ENCODE data around the gene DCXR. TPM values are rescaled to one million over a fixed set of nuclear protein-coding genes. Genes with fewer than 3 reads are reported as not detected.
A peak's percentile ranks its signal among the peaks of the same experiment; 100 is the strongest.

Gene DCXR
- total and polyA plus RNA-seq, 2 donors (not counting 3 experiments of a cell fraction or from before 2014, with no cell fraction given), result 93.0 to 178 TPM

DNA sequence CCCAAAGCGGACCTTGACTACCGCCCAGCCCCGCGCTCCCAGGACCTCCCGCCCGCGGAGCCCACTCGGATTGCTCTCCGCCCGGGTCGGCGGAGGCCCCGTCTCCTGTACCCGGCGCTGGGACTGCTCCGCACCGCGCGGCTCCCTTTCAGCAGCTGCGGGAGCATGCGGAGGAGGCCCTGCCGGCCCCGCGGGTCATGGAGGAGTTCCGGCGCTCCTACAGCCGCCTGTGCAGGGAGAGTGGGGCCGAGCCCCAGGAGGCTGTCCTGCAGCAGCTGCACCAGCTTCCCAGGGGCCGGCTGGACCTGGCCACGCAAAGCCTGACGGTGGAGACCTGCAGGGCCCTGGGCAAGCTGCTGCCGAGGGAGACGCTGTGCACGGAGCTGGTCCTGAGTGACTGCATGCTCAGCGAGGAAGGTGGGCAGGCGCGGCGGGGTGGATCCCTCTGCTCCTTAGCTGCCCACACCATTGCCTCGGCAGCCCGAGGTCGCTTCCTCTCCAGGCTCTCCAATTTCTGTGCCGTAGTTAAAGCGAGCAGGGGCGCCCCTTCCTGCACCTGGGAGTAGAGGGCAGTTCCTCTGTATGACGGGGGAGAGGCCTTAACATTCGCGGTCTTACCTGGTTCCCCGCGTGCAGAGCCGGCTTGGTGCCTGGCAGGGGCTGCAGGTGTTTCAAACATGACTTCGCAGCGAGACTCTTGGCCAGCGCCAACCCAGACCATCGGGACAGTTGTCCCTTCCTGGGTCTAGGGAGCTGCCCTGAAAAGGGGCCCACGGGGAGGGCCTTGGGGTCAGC lies 13.9 kb downstream of the DCXR start:
- Histone ChIP-seq H3K4me2 (ENCODE audit: insufficient read depth, low read length) (peak overlapping the region; percentile 52), H3K4me1 (ENCODE audit: control insufficient read depth, extremely low read depth, insufficient read depth, low read length) (peaks cover 12% of the 10 kb centered on the region), H3K9ac (replicated peaks; ENCODE audit: extremely low read depth, insufficient read depth, low read length) (peak overlapping the region; percentile 36), H3K36me3 (ENCODE audit: control insufficient read depth in 2 of 2, extremely low read depth in 1 of 2, insufficient read depth in 2 of 2, low read length in 2 of 2) (no peaks in the 10 kb centered on the region), H3K4me3 (replicated peaks in 1 of 3; ENCODE audit: insufficient read depth in 1 of 3, low read depth in 1 of 3, low read length in 3 of 3) (peak overlapping the region; percentile 41 to 68 (median 43)), H3K27ac (ENCODE audit: insufficient read depth, low read depth, low read length) (no peak overlapping the region), H3K9me3 (replicated peaks; ENCODE audit: control insufficient read depth, insufficient read depth, low read length) (no peaks in the 10 kb centered on the region), H3K27me3 (ENCODE audit: control insufficient read depth in 2 of 2, insufficient read depth in 2 of 2, low read length in 2 of 2) (no peaks in the 10 kb centered on the region), H2AFZ (ENCODE audit: low read depth, low read length) (peak overlapping the region; percentile 58), H3K79me2 (ENCODE audit: control insufficient read depth, insufficient read depth, low read length) (peaks cover 5% of the 10 kb centered on the region), H4K20me1 (replicated peaks; ENCODE audit: control insufficient read depth, extremely low read depth, insufficient read depth, low read length) (no peaks in the 10 kb centered on the region), H3K9me1 (replicated peaks; ENCODE audit: control insufficient read depth, extremely low read depth, insufficient read depth, low read length) (no peaks in the 10 kb centered on the region)
- FAIRE-seq (no peak), DNase-seq (ENCODE audit: low read depth, low spot score) (no peak)
- TF ChIP-seq JUN (IDR thresholded peaks at IDR 0.05; ENCODE audit: borderline replicate concordance, insufficient read depth, insufficient read length, low read depth), result no peak
- TF ChIP-seq MYC (IDR thresholded peaks at IDR 0.05; ENCODE audit: low read depth, low read length), result no peak
- TF ChIP-seq EZH2 (IDR thresholded peaks at IDR 0.05; ENCODE audit: borderline replicate concordance, low read depth, low read length, severe bottlenecking), result no peak
- no peak for TF ChIP-seq POLR2AphosphoS5 (IDR thresholded peaks at IDR 0.05; ENCODE audit: insufficient read depth, low read depth, low read length)
- TF ChIP-seq POLR2A (IDR thresholded peaks at IDR 0.05; ENCODE audit: low read depth, low read length), result no peak
- no peak for TF ChIP-seq FOS (IDR thresholded peaks at IDR 0.05; ENCODE audit: borderline replicate concordance, insufficient read depth, low read length)
- TF ChIP-seq, protein P1, sequence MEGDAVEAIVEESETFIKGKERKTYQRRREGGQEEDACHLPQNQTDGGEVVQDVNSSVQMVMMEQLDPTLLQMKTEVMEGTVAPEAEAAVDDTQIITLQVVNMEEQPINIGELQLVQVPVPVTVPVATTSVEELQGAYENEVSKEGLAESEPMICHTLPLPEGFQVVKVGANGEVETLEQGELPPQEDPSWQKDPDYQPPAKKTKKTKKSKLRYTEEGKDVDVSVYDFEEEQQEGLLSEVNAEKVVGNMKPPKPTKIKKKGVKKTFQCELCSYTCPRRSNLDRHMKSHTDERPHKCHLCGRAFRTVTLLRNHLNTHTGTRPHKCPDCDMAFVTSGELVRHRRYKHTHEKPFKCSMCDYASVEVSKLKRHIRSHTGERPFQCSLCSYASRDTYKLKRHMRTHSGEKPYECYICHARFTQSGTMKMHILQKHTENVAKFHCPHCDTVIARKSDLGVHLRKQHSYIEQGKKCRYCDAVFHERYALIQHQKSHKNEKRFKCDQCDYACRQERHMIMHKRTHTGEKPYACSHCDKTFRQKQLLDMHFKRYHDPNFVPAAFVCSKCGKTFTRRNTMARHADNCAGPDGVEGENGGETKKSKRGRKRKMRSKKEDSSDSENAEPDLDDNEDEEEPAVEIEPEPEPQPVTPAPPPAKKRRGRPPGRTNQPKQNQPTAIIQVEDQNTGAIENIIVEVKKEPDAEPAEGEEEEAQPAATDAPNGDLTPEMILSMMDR (IDR thresholded peaks at IDR 0.05; ENCODE audit: extremely low read depth in 1 of 2, insufficient read depth in 1 of 2, low read depth in 1 of 2, low read length in 2 of 2), result no peak
- TF ChIP-seq GATA2 (IDR thresholded peaks at IDR 0.05; ENCODE audit: insufficient read depth, insufficient read length, low read depth, low read length), result no peak
- TF ChIP-seq, protein P2, sequence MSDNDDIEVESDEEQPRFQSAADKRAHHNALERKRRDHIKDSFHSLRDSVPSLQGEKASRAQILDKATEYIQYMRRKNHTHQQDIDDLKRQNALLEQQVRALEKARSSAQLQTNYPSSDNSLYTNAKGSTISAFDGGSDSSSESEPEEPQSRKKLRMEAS (IDR thresholded peaks at IDR 0.05; ENCODE audit: insufficient read depth, insufficient read length), result no peak
- ChIA-PET CTCF (interaction anchor here (1.1 to 9.1 kb wide), 7 partner anchors 7 to 154 kb away, joined by 3 to 345 read pairs (median 14); partner anchors contain the start of genes ARHGDIA, DCXR, NOTUM and RAC3), POLR2A (interaction anchor here (0.5 to 0.7 kb wide), 2 partner anchors 21 to 206 kb away, joined by 7 read pairs; no protein-coding TSS in a partner anchor)
- dilution Hi-C loops (cut with MboI; ENCODE audit: extremely low pct_ligation_motif_present, low sequenced_read_pairs) (no loop called here), intact Hi-C loops (cut with micrococcal nuclease) (loop anchor here (1.0 to 10.0 kb wide), 6 partner anchors 14 to 191 kb away; partner anchors contain the start of genes ASPSCR1, CCDC57, DCXR and FASN)
- TSS peak; percentile 59 for BruUV-seq (replicated peaks)

All from endothelial cell of umbilical vein (primary cell).